Osteocyte (in vitro differentiated cells): Measurements from ENCODE around the gene OSBPL2. TPM values are rescaled to one million over a fixed set of nuclear protein-coding genes. Genes with fewer than 3 reads are reported as not detected.

Source experiments
- DNase-seq: peaks from one replicate; pipeline ENCODE4 v3.0.0; 2021; ENCODE audit warnings: mixed read lengths; ENCODE audit not compliant: unreplicated experiment; ENCODE audit errors: extremely low spot score
- H3K27ac Mint-ChIP-seq: one replicate; pipeline ENCODE4 v1.8.0; 2021; ENCODE audit warnings: mild to moderate bottlenecking, mixed read lengths; ENCODE audit not compliant: unreplicated experiment
- H3K27me3 Mint-ChIP-seq: one replicate; pipeline ENCODE4 v1.8.0; 2021; ENCODE audit warnings: mixed read lengths; ENCODE audit not compliant: unreplicated experiment
- H3K36me3 Mint-ChIP-seq: one replicate; pipeline ENCODE4 v1.8.0; 2021; ENCODE audit warnings: mixed read lengths; ENCODE audit not compliant: unreplicated experiment
- H3K4me1 Mint-ChIP-seq: one replicate; pipeline ENCODE4 v1.8.0; 2021; ENCODE audit warnings: mixed read lengths; ENCODE audit not compliant: unreplicated experiment
- H3K4me3 Mint-ChIP-seq: one replicate; pipeline ENCODE4 v1.8.0; 2021; ENCODE audit warnings: mild to moderate bottlenecking, moderate library complexity, mixed read lengths; ENCODE audit not compliant: unreplicated experiment
- H3K9me3 Mint-ChIP-seq: one replicate; pipeline ENCODE4 v1.8.0; 2021; ENCODE audit warnings: mixed read lengths; ENCODE audit not compliant: unreplicated experiment
- total RNA-seq: library from RNA; stranded (reverse); gene quantifications from 2 replicates; pipeline ENCODE4 v1.2.1, GENCODE V29; 2021
- TF ChIP-seq, protein P1 (sequence below): fragments of 200-600 bp; sonication (generic); IDR thresholded peaks from 2 replicates; pipeline ENCODE4 v1.5.0; 2021; ENCODE audit warnings: antibody characterized with exemption, mild to moderate bottlenecking, moderate library complexity

The OSBPL2 gene
- total RNA-seq, 1 donor from 2014 or later = 46.3 TPM

DNA sequence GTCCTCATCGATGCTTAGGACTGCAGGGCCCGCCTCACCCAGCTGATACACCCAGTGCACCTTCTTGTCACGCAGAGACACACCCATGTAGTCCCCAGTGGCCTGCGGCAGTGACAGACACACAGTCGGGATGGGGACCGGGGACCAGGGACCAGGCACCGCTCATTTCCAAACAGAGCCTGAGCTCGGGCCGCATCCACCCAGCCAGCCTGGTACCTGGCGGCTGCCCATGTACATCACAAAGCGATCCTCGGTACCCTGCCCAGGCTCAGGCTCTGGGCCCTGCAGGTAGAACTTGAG lies 76.0 kb downstream of the OSBPL2 start:
- Mint-ChIP-seq H3K27ac (no peak overlapping the region), H3K9me3 (no peaks in the 10 kb centered on the region), H3K27me3 (no peaks in the 10 kb centered on the region), H3K4me1 (no peaks in the 10 kb centered on the region), H3K36me3 (peaks cover 6% of the 10 kb centered on the region), H3K4me3 (no peak overlapping the region)
- no peak for DNase-seq
- TF ChIP-seq, protein P1, sequence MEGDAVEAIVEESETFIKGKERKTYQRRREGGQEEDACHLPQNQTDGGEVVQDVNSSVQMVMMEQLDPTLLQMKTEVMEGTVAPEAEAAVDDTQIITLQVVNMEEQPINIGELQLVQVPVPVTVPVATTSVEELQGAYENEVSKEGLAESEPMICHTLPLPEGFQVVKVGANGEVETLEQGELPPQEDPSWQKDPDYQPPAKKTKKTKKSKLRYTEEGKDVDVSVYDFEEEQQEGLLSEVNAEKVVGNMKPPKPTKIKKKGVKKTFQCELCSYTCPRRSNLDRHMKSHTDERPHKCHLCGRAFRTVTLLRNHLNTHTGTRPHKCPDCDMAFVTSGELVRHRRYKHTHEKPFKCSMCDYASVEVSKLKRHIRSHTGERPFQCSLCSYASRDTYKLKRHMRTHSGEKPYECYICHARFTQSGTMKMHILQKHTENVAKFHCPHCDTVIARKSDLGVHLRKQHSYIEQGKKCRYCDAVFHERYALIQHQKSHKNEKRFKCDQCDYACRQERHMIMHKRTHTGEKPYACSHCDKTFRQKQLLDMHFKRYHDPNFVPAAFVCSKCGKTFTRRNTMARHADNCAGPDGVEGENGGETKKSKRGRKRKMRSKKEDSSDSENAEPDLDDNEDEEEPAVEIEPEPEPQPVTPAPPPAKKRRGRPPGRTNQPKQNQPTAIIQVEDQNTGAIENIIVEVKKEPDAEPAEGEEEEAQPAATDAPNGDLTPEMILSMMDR = no peak

DNA sequence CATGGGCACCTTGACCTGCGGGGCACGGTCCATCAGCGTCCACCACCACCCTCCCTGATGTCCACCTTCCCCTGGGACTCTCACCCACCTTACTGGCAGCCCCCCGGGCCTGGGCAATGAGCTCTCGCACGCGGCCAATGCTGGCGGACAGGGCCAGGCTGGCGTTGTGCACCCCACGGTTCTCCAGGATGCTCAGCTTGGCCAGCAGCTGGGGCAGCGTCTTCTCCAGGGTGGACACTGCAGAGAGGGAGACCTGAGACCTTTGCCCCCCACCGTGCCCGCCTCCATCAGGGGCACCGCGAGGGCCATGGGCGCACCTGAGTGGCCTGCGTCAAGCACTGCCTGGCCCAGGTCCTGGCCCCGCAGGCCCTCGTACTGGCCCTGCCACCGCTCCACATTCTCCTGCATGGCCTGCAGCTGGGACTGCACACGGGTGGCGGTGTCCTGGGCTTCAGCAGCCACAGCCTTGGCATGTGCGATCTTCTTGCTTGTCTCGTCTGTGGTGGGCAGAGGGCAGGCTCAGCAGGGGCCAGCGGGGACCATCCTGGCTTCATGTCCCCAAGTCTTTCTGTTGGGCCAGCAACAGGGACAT lies 76.5 kb downstream of the OSBPL2 start:
- no peak overlapping the region for H3K4me3 Mint-ChIP-seq
- peaks cover 6% of the 10 kb centered on the region for H3K36me3 Mint-ChIP-seq
- TF ChIP-seq, protein P1 = no peak
- no peak overlapping the region for H3K27ac Mint-ChIP-seq
- no peaks in the 10 kb centered on the region for H3K4me1 Mint-ChIP-seq
- no peaks in the 10 kb centered on the region for H3K9me3 Mint-ChIP-seq
- DNase-seq = no peak
- no peaks in the 10 kb centered on the region for H3K27me3 Mint-ChIP-seq

DNA sequence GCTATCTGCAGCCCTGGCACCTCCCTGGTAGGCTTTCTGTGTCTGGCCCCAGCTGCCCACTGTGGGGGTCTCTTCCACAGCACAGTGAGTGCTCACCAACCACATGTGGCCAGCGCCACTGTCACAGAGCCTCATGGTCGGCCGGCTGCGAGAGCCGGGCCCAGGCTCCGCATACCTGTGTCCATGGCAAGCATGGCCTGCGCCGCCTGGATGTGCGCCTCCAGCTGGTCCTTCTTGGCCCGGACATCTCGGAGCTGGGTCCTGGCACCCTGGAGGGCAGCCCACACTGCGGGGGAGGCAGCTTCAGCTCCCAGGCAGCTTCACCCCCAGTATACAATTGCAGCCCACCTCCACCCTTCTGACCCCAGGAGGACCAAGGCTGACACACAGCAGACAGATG lies 77.5 kb downstream of the OSBPL2 start:
- Mint-ChIP-seq H3K9me3 (no peaks in the 10 kb centered on the region), H3K27ac (no peak overlapping the region), H3K27me3 (no peaks in the 10 kb centered on the region), H3K4me1 (no peaks in the 10 kb centered on the region), H3K36me3 (peaks cover 9% of the 10 kb centered on the region), H3K4me3 (no peak overlapping the region)
- TF ChIP-seq, protein P1 = no peak
- no peak for DNase-seq

DNA sequence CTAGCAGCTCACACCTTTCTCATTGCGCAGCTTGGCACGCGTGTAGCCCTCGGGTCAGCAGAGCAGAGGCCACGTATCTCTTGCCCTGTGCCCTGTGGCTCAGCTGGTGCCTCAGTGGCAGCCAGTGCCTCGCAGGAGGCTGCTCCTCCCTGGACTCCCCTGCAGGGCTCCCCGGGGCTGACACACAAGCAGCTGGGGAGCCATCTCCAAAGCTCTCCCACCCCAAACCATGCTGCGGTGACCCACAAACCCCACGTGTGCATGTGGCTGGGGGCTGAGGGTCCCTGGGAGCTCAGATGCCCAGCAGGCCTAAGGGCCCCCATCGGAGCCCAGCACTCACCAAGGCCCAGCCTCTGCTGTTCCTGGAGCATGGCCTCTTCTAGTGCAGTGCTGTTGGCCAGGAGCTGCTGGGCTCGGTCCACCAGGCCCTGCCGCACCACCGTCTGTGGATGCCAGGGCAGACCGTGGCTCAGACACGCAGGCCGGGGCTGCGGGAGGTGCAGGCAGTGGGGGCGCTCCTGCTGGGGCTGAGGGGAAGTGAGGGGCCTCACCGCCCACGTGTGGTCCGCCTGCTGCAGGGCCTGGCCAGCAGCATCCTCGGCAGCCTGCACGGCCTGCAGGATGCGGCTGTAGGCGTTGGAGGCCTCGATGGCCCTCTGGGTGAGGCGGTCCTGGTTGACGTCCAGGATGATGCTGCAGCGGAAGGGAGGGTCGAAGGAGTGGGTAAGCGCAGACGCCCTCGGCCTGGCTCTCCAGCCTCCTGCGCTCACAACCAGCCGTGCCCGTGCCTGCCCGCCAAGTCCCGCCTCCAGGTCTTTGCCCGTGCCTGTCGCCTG lies 78.2 kb downstream of the OSBPL2 start:
- TF ChIP-seq, protein P1 = no peak
- DNase-seq = no peak
- no peak overlapping the region for H3K4me3 Mint-ChIP-seq
- H3K9me3 Mint-ChIP-seq = no peaks in the 10 kb centered on the region
- H3K27me3 Mint-ChIP-seq = no peaks in the 10 kb centered on the region
- H3K36me3 Mint-ChIP-seq = peaks cover 10% of the 10 kb centered on the region
- no peak overlapping the region for H3K27ac Mint-ChIP-seq
- H3K4me1 Mint-ChIP-seq = no peaks in the 10 kb centered on the region

DNA sequence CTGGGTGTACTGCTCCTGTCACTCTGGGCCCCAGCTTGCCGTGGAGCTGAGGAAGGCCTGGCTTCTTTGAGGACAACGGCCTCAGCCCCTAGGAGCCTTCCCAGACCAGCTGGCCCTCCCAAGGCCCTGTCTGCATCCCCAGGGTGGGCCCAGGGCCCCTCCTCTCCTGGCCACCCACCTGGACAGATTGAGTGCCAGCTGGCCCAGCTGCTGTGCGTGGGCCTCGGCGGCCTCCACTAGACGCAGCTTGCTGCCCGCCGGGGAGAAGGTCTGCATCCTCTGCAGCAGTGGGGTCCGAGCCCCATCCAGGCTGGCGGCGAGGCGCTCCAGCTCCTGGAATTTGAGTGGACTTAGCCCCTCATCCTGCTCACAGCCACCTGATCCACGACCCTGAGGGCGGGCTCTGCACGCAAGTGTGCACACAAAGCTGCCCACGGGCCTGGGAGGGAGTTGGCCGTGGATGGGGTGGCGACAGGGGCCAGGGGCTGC lies 78.9 kb downstream of the OSBPL2 start:
- no peak for DNase-seq
- Mint-ChIP-seq H3K4me3 (no peak overlapping the region), H3K27ac (no peak overlapping the region), H3K36me3 (peaks cover 10% of the 10 kb centered on the region), H3K9me3 (no peaks in the 10 kb centered on the region), H3K27me3 (no peaks in the 10 kb centered on the region), H3K4me1 (no peaks in the 10 kb centered on the region)
- TF ChIP-seq, protein P1 = no peak
